ENCODE data around the gene ARID4B. TPM values are rescaled to one million over a fixed set of nuclear protein-coding genes. Genes with fewer than 3 reads are reported as not detected.

The ARID4B gene
- total and polyA plus RNA-seq, 2 donors (not counting 1 experiment from before 2014, with no cell fraction given): 15.3 to 42.4 TPM

DNA sequence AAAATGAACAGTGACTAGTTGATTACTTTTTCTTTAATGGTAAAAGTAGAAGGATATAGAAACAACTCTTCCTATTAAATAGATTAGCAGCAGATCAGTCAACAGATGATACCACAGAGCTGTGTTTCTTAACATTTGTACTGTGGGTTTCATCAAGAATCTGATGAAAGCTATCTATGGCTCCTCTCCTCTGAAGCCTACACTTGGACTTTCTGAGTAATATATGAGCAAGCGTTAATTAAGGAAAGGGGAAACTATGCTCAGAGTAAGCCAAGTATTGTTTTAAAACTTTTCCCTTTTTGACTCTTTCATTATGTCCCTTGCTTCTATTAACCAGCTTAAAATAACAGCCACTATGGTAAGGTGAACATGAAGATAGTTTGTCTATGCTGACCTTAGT is 10.8 kb downstream of the ARID4B start:
- no peak for DNase-seq (ENCODE audit: low read depth in 2 of 2)
- Histone ChIP-seq H4K20me1 (ENCODE audit: control insufficient read depth, extremely low read depth, insufficient read depth, low read length) (peaks cover 3% of the 10 kb centered on the region), H3K4me3 (replicated peaks in 1 of 4; ENCODE audit: control extremely low read depth in 1 of 4, insufficient read depth in 1 of 4, low read depth in 3 of 4, low read length in 4 of 4) (no peak overlapping the region), H3K4me1 (ENCODE audit: control insufficient read depth, extremely low read depth, insufficient read depth, low read length) (no peaks in the 10 kb centered on the region), H3K27ac (ENCODE audit: insufficient read depth, low read length) (no peak overlapping the region), H3K36me3 (ENCODE audit: control insufficient read depth, insufficient read depth, low read length) (no peaks in the 10 kb centered on the region), H3K9me3 (ENCODE audit: control insufficient read depth, insufficient read depth, low read depth, low read length) (no peaks in the 10 kb centered on the region), H3K79me2 (ENCODE audit: control insufficient read depth, insufficient read depth, low read length) (peaks cover 90% of the 10 kb centered on the region), H3K4me2 (ENCODE audit: extremely low read depth, insufficient read depth, low read length) (peak overlapping the region; percentile 15), H2AFZ (ENCODE audit: low read length) (no peak overlapping the region), H3K27me3 (ENCODE audit: control insufficient read depth, insufficient read depth, low read length) (no peaks in the 10 kb centered on the region), H3K9ac (ENCODE audit: insufficient read depth, low read length) (no peak overlapping the region)
- no peak for TF ChIP-seq EZH2 (IDR thresholded peaks at IDR 0.05; ENCODE audit: low read length, missing control alignments)
- no peak for TF ChIP-seq CTCF (conservative IDR thresholded peaks at IDR 0.05 in 1 of 2, IDR thresholded peaks at IDR 0.05 in 1 of 2; ENCODE audit: low read depth in 1 of 2, low read length in 2 of 2)

DNA sequence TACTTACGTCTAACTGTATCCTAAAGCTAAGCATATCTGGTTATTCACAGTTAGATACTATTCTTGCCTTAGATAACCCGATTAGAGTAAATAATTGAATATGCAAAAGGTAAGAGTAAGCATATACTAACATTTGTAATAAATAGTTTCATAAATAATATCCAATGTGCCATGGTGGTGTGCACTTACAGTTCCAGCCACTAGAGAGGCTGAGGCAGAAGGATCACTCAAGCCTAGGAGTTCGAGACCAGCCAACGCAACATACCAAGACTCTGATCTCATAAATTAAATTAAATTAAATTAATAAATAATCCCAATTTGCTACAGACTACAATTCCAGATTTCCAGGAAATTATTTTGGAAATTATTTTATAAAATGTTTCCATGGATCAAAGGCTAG is 12.2 kb downstream of the ARID4B start:
- Histone ChIP-seq H3K9me3 (ENCODE audit: control insufficient read depth, insufficient read depth, low read depth, low read length) (no peaks in the 10 kb centered on the region), H4K20me1 (ENCODE audit: control insufficient read depth, extremely low read depth, insufficient read depth, low read length) (peaks cover 3% of the 10 kb centered on the region), H3K9ac (ENCODE audit: insufficient read depth, low read length) (no peak overlapping the region), H3K4me1 (ENCODE audit: control insufficient read depth, extremely low read depth, insufficient read depth, low read length) (no peaks in the 10 kb centered on the region), H3K4me2 (ENCODE audit: extremely low read depth, insufficient read depth, low read length) (no peak overlapping the region), H3K27ac (ENCODE audit: insufficient read depth, low read length) (no peak overlapping the region), H3K27me3 (ENCODE audit: control insufficient read depth, insufficient read depth, low read length) (no peaks in the 10 kb centered on the region), H3K36me3 (ENCODE audit: control insufficient read depth, insufficient read depth, low read length) (no peaks in the 10 kb centered on the region), H3K4me3 (replicated peaks in 1 of 4; ENCODE audit: control extremely low read depth in 1 of 4, insufficient read depth in 1 of 4, low read depth in 3 of 4, low read length in 4 of 4) (no peak overlapping the region), H3K79me2 (ENCODE audit: control insufficient read depth, insufficient read depth, low read length) (peaks cover 89% of the 10 kb centered on the region), H2AFZ (ENCODE audit: low read length) (no peak overlapping the region)
- no peak for DNase-seq (ENCODE audit: low read depth in 2 of 2)
- TF ChIP-seq EZH2 (IDR thresholded peaks at IDR 0.05; ENCODE audit: low read length, missing control alignments) (no peak), CTCF (conservative IDR thresholded peaks at IDR 0.05 in 1 of 2, IDR thresholded peaks at IDR 0.05 in 1 of 2; ENCODE audit: low read depth in 1 of 2, low read length in 2 of 2) (no peak)

DNA sequence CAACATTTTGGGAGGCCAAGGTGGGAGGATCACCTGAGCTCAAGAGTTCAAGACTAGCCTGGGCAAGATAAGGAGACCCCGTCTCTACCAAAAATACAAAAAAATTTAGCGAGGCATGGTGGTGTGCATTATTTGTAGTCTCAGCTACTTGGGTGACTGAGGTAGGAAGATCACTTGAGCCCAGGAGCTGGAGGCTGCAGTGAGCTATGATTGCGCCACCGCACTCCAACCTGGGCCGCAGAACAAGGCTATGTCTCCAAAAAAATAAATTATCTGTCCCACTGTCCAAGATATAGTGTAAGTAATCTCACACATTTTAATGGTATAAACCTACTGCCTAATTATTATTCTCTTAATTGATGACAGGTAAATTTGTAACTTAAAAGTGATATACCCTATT is 12.8 kb downstream of the ARID4B start:
- H3K9ac ChIP-seq (ENCODE audit: insufficient read depth, low read length): no peak overlapping the region
- H3K9me3 ChIP-seq (ENCODE audit: control insufficient read depth, insufficient read depth, low read depth, low read length): no peaks in the 10 kb centered on the region
- no peak for TF ChIP-seq EZH2 (IDR thresholded peaks at IDR 0.05; ENCODE audit: low read length, missing control alignments)
- no peak for TF ChIP-seq CTCF (conservative IDR thresholded peaks at IDR 0.05 in 1 of 2, IDR thresholded peaks at IDR 0.05 in 1 of 2; ENCODE audit: low read depth in 1 of 2, low read length in 2 of 2)
- no peak overlapping the region for H3K4me2 ChIP-seq (ENCODE audit: extremely low read depth, insufficient read depth, low read length)
- H3K79me2 ChIP-seq (ENCODE audit: control insufficient read depth, insufficient read depth, low read length): peaks cover 88% of the 10 kb centered on the region
- H3K36me3 ChIP-seq (ENCODE audit: control insufficient read depth, insufficient read depth, low read length): no peaks in the 10 kb centered on the region
- no peak overlapping the region for H3K27ac ChIP-seq (ENCODE audit: insufficient read depth, low read length)
- H2AFZ ChIP-seq (ENCODE audit: low read length): no peak overlapping the region
- H3K4me1 ChIP-seq (ENCODE audit: control insufficient read depth, extremely low read depth, insufficient read depth, low read length): no peaks in the 10 kb centered on the region
- H3K27me3 ChIP-seq (ENCODE audit: control insufficient read depth, insufficient read depth, low read length): no peaks in the 10 kb centered on the region
- H4K20me1 ChIP-seq (ENCODE audit: control insufficient read depth, extremely low read depth, insufficient read depth, low read length): peaks cover 5% of the 10 kb centered on the region
- no peak for DNase-seq (ENCODE audit: low read depth in 2 of 2)
- no peak overlapping the region for H3K4me3 ChIP-seq (replicated peaks in 1 of 4; ENCODE audit: control extremely low read depth in 1 of 4, insufficient read depth in 1 of 4, low read depth in 3 of 4, low read length in 4 of 4)
